Spinal cord (tissue), 10 donors: Measurements from ENCODE around the gene LIAS. TPM values are rescaled to one million over a fixed set of nuclear protein-coding genes. Genes with fewer than 3 reads are reported as not detected.
"Not testable (repeated sequence)": the region's sequence is repeated elsewhere in the genome, so short reads cannot be mapped to it uniquely, and the experiment has no call there.

Experiments used
- DNase-seq, 6 donors: peaks; one replicate each; pipeline versions ENCODE4 v3.0.0 to v3.0.0-alpha.2; 2013 to 2015; ENCODE audit warnings: low spot score in 6 of 6, low read depth in 4 of 6
- H3K27ac ChIP-seq: one replicate; pipeline ENCODE4 v1.5.1; 2013; ENCODE audit warnings: low read depth, low read length, control low read depth
- H3K27me3 ChIP-seq: one replicate; pipeline ENCODE4 v1.6.1; 2013; ENCODE audit warnings: low read length; ENCODE audit not compliant: control insufficient read depth, insufficient read depth
- H3K36me3 ChIP-seq: one replicate; pipeline ENCODE4 v1.6.1; 2013; ENCODE audit warnings: low read length; ENCODE audit not compliant: control insufficient read depth, insufficient read depth
- H3K4me1 ChIP-seq: one replicate; pipeline ENCODE4 v1.6.1; 2013; ENCODE audit warnings: low read length; ENCODE audit not compliant: control insufficient read depth, insufficient read depth
- H3K4me3 ChIP-seq: one replicate; pipeline ENCODE4 v1.5.1; 2013; ENCODE audit warnings: low read depth, low read length, control low read depth
- H3K9me3 ChIP-seq: one replicate; pipeline ENCODE4 v1.6.1; 2013; ENCODE audit warnings: low read length; ENCODE audit not compliant: control insufficient read depth, insufficient read depth
- WGBS: methylation state at CpG from one replicate; pipeline ENCODE4 v1.1.5; 2013; ENCODE audit warnings: missing lambda C conversion rate; ENCODE audit not compliant: insufficient coverage; 5-methylcytosine and 5-hydroxymethylcytosine counted together
- polyA plus RNA-seq, 2 donors: library from polyadenylated mRNA; unstranded; fragments of 120-200 nt; gene quantifications; one replicate each; pipeline ENCODE4 v1.2.1, GENCODE V29; 2013; ENCODE audit not compliant: insufficient read length in 2 of 2
- total RNA-seq, 2 donors: library from RNA; depleted of rRNA in 1 of 2; stranded (reverse); fragments of 120-200 nt in 1 of 2; fragments of >200 nt in 1 of 2; gene quantifications; one replicate each; pipeline versions ENCODE4 v1.2.3 to v1.2.4, GENCODE V29; 2013 to 2014
- donor health status: healthy.

LIAS gene
- total and polyA plus RNA-seq, 4 donors = 17.2 to 25.4 (median 19.0) TPM

DNA sequence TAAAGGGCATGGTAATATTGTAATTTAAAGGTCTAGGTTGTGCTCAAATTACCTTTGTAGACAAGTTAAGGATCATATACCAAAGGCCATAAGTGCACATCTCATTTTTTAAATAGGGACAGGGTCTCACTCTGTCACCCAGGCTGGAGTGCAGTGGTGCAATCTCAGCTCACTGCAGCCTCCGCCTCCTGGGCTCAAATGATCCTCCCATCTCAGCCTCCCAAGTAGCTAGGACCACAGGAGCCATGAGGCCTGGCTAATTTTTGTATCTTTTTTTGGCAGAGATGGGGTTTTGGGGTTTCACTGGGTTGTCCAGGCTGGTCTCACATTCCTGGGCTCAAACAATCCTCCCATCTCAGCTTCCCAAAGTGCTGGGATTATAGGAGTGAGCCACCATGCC lies 55.4 kb downstream of the LIAS start:
- H3K36me3 ChIP-seq = peaks cover 30% of the 10 kb centered on the region
- H3K27me3 ChIP-seq, DNase-seq, H3K9me3 ChIP-seq, H3K27ac ChIP-seq, H3K4me1 ChIP-seq, H3K4me3 ChIP-seq: not testable (repeated sequence)
- 100% methylated on average over 1 of the region's 1 CpG for WGBS

- no peaks in the 10 kb centered on the region for H3K9me3 ChIP-seq
- DNase-seq = no peak
- H3K4me1 ChIP-seq = no peaks in the 10 kb centered on the region
- WGBS = 100% methylated on average over 1 of the region's 4 CpGs
- no peak overlapping the region for H3K27ac ChIP-seq
- H3K4me3 ChIP-seq = no peak overlapping the region
- peaks cover 32% of the 10 kb centered on the region for H3K36me3 ChIP-seq
- no peaks in the 10 kb centered on the region for H3K27me3 ChIP-seq
Measured at GRCh38 chr4:39514888-39515401, 56.1 kb downstream of the LIAS start.

DNA sequence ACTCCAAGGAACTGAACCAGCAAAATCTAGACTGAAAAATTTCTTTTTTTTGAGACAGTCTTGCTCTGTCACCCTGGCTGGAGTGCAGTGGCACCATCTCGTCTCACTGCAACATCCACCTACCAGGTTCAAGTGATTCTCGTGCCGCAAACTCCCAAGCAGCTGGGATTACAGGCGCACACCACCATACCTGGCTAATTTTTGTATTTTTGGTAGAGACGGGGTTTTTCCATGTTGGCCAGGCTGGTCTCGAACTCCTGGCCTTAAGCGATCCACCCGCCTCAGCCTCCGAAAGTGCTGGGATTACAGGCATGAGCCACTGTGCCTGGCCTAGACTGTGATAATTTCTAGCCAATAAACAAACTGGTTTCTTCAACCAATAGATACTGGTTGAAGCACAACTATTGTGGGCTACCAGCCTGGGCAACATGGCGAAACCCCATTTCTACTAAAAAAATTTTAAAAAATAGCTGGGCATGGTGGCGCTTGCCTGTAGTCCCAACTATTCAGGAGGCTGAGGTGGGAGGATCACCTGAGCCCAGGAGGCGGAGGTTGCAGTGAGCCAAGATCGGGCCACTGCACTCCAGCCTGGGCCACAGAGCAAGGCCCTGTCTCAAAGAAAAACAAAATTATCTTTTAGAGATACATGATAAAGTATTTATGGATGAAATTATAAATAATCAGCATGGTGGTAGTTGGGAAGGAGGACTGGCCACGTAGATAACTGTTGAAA lies 57.0 kb downstream of the LIAS start:
- not testable (repeated sequence) for H3K27ac ChIP-seq, H3K27me3 ChIP-seq, H3K9me3 ChIP-seq, H3K4me3 ChIP-seq, H3K4me1 ChIP-seq, DNase-seq
- peaks cover 34% of the 10 kb centered on the region for H3K36me3 ChIP-seq
- WGBS = 96% methylated on average over 6 of the region's 14 CpGs

DNA sequence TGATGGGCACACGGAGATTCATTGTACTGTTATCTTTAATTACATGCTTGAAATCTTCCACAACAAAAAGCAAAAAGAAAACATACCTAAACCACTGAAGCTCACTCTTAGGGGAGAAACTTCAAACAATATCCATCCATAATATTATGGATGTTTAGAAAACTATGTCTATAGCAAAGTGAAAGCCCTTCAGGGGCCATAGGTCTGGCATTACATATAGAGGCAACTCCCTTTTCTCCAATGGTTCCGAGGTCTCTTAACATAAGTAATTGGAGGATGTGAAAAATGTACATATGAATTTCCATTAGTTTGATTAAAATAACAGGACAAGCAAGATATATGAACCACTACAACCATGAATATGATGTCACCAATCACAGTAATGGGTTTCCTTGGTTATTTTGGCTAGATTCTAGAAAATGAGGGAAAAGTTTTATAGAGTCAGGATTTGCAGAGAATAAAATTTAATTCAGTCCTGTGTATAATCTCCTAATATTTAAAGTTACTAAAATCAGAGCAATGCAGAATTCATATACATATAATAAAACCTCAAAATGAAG lies 57.6 kb downstream of the LIAS start:
- Histone ChIP-seq H3K9me3 (no peaks in the 10 kb centered on the region), H3K27me3 (no peaks in the 10 kb centered on the region), H3K36me3 (peaks cover 34% of the 10 kb centered on the region), H3K4me1 (no peaks in the 10 kb centered on the region), H3K4me3 (no peak overlapping the region), H3K27ac (no peak overlapping the region)
- no CpG with 5 or more reads among the region's 2 CpGs for WGBS
- no peak for DNase-seq

DNA sequence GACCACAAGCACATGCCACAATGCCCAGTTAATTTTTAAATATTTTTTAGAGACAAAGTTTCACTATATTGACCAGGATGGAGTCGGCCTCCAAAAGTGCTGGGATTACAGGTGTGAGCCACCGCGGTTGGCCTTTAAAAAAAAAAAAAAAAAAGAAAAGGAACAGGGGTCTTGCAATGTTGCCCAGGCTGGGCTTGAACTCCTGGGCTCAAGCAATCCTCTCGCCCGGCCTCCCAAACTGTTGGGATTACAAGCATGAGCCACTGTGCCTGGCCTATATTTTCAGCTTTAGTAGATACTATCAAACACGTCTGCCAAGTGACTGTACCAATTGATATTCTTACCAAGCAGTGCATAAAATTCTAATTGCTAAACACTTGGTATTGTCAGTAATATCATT lies 59.6 kb downstream of the LIAS start:
- WGBS = 100% methylated on average over 5 of the region's 6 CpGs
- peaks cover 32% of the 10 kb centered on the region for H3K36me3 ChIP-seq
- H3K27ac ChIP-seq = no peak overlapping the region
- peaks cover 7% of the 10 kb centered on the region for H3K4me1 ChIP-seq
- H3K4me3 ChIP-seq = no peak overlapping the region
- no peaks in the 10 kb centered on the region for H3K27me3 ChIP-seq
- DNase-seq = no peak
- H3K9me3 ChIP-seq = no peaks in the 10 kb centered on the region

- WGBS = 100% methylated on average over 1 of the region's 5 CpGs
- Histone ChIP-seq H3K9me3 (no peaks in the 10 kb centered on the region), H3K36me3 (peaks cover 23% of the 10 kb centered on the region), H3K27ac (no peak overlapping the region), H3K27me3 (no peaks in the 10 kb centered on the region), H3K4me3 (no peak overlapping the region), H3K4me1 (peaks cover 16% of the 10 kb centered on the region)
- no peak for DNase-seq
Measured at GRCh38 chr4:39521253-39521919, 62.5 kb downstream of the LIAS start.

DNA sequence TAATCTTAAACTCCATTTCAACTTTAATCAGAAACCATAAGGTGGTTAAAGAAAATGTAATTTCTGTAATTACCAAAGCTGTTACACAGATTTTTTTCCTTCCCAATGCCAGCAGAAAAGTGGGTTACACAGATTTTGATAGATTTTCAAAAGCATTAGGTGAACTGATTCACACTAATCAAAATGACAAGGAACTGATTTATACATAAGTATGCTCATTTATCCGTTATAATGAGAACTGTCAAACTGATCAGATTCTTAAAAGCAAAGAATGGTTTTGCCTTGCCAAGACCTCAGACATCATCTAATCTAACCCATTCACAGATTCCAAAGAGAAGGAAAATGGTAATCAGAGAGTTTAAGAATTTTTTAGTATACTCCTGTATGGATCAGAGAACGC lies 63.2 kb downstream of the LIAS start:
- no peak overlapping the region for H3K27ac ChIP-seq
- DNase-seq = no peak
- H3K4me3 ChIP-seq = no peak overlapping the region
- H3K9me3 ChIP-seq = no peaks in the 10 kb centered on the region
- WGBS = no CpG with 5 or more reads among the region's 2 CpGs
- H3K36me3 ChIP-seq = peaks cover 23% of the 10 kb centered on the region
- H3K4me1 ChIP-seq = peaks cover 16% of the 10 kb centered on the region
- H3K27me3 ChIP-seq = no peaks in the 10 kb centered on the region

DNA sequence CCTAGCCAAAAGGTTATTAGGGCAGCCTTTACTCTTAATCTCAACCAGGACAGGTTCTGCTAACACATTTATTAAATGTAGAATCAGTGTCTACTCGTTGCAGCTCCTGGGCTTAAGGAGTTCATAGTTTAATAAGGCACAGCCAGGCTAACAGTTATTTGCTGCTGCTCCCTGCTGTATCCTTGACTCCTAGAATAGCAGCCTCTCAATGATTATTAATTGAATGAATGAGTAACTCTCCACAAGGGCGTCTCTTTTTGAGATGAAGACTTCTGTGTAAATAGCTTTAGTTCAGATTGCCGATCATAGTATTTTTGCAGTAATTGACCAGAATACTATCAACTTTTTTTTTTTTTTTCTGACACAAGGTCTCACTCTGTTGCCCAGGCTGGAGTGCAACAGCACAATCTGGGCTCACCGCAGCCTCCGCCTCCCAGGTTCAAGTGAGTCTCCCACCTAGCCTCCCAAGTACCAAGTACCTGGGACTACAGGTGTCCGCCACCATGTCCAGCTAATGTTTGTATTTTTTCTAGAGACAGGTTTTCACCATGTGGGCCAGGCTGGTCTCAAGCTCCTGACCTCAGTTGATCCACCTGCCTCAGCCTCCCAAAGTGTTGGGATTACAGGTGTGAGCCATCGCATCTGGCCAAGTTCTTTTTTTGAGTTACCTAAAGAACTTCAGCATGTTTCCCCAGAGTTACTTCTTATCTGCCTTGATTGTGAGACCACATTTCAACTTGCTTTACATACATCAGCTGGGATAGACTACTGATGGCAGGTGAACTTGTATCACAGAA lies 65.5 kb downstream of the LIAS start:
- peaks cover 7% of the 10 kb centered on the region for H3K36me3 ChIP-seq
- peaks cover 25% of the 10 kb centered on the region for H3K4me1 ChIP-seq
- 100% methylated on average over 1 of the region's 7 CpGs for WGBS
- H3K4me3 ChIP-seq = peak overlapping the region; percentile 9
- no peak for DNase-seq
- no peaks in the 10 kb centered on the region for H3K27me3 ChIP-seq
- no peaks in the 10 kb centered on the region for H3K9me3 ChIP-seq
- no peak overlapping the region for H3K27ac ChIP-seq

DNA sequence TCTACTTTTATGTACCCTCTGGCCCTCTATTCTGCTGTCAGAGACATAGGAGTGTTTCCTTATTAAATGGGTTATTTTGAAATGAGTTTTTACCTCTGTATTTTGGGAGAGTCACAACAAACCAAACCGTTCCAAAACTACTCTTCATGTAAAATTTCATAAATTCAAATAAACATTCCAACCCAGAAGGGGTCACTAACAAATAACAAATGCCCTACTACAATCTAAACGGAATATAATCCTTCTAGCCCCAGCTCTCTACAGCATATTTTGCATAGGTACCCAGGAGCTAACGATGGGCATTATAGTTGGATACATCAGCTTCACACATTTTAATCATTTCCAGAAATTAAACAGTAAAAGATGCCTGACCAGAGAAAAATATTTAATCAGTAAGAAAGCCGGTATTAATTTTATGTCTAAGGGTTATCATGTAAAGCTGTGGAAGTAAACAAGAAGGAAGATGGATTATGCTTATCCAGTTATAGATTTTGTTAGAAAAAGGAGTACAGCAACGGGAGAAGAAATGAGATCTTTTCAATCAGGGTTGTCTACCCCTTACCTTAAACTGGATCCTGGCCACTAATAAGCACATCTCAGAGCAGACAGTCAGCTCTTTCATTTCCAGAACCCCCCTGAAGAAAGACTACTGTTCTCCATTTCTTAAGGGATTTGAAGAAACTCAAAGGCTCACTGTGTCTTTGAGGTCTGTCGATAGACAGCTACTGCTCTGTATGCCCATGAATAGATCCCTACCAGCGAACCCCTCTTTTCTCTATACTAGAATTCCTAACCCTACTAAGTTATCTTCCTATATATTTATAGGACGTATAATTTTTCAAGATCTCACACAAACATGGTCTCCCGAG lies 67.2 kb downstream of the LIAS start:
- H3K4me1 ChIP-seq = peaks cover 25% of the 10 kb centered on the region
- no CpG with 5 or more reads among the region's 9 CpGs for WGBS
- H3K27me3 ChIP-seq = no peaks in the 10 kb centered on the region
- H3K36me3 ChIP-seq = peaks cover 2% of the 10 kb centered on the region
- peak overlapping the region; percentile 99 for H3K27ac ChIP-seq
- peak overlapping the region; percentile 95 for H3K4me3 ChIP-seq
- no peaks in the 10 kb centered on the region for H3K9me3 ChIP-seq
- DNase-seq = peak; percentile 19 to 72 (median 44)
